Esophagus squamous epithelium (tissue), 5 donors: ENCODE data around the gene DNM3. TPM values are rescaled to one million over a fixed set of nuclear protein-coding genes. Genes with fewer than 3 reads are reported as not detected.

Experiments used
- DNase-seq: peaks from one replicate; lab custom pipeline; 2025; lab: John Stamatoyannopoulos, UW
- H3K27ac ChIP-seq, 4 donors: fragments of 200-600 bp; sonication (generic); one replicate each; pipeline ENCODE4 v1.5.1; 2016 to 2019; ENCODE audit warnings: mild to moderate bottlenecking in 1 of 4
- H3K27me3 ChIP-seq, 4 donors: fragments of 200-600 bp; sonication (generic); 1 replicate in 3 of 4; 2 replicates in 1 of 4; pipeline versions ENCODE4 v1.5.1 to v1.6.0; 2017 to 2021; ENCODE audit warnings: antibody characterized with exemption in 1 of 4
- H3K36me3 ChIP-seq, 3 donors: fragments of 200-600 bp; sonication (generic); one replicate each; pipeline ENCODE4 v1.5.1; 2016 to 2019
- H3K4me1 ChIP-seq, 3 donors: fragments of 200-600 bp; sonication (generic); one replicate each; pipeline ENCODE4 v1.5.1; 2017 to 2019
- H3K4me3 ChIP-seq, 4 donors: fragments of 200-600 bp; sonication (generic); 1 replicate in 3 of 4; 2 replicates in 1 of 4; pipeline ENCODE4 v1.5.1; 2016 to 2019; ENCODE audit warnings: mild to moderate bottlenecking in 2 of 4, moderate library complexity in 1 of 4
- H3K9me3 ChIP-seq, 3 donors: fragments of 200-600 bp; sonication (generic); one replicate each; pipeline ENCODE4 v1.5.1; 2016 to 2019
- CTCF ChIP-seq, 6 experiments: fragments of 450-650 bp in 4 of 6; fragments of 200-600 bp in 2 of 6; sonication (generic) in 2 of 6; IDR thresholded peaks; one replicate each; pipeline ENCODE4 v1.5.1; 2016 to 2019; ENCODE audit warnings: antibody characterized with exemption in 6 of 6, mild to moderate bottlenecking in 4 of 6, moderate library complexity in 4 of 6
- POLR2A ChIP-seq, 4 donors: fragments of 450-650 bp; IDR thresholded peaks; one replicate each; pipeline ENCODE4 v1.6.1; 2017; ENCODE audit warnings: antibody characterized with exemption in 4 of 4, mild to moderate bottlenecking in 4 of 4, moderate library complexity in 3 of 4
- WGBS, 2 donors: methylation state at CpG; one replicate each; pipeline ENCODE4 v1.1.5; 2018; 5-methylcytosine and 5-hydroxymethylcytosine counted together
- intact Hi-C: fragments of 100-400 bp; cut with DNase I; formaldehyde crosslinking; loops from one replicate; pipeline ENCODE4 v1.15.0; 2022
- total RNA-seq, 4 donors: library from RNA; depleted of rRNA; stranded (reverse); fragments of >200 nt; gene quantifications; one replicate each; pipeline ENCODE4 v1.1.0, GENCODE V29; 2016
- donor health status: DM: yes; HTN: yes; CAD: no.

The DNM3 gene
- total RNA-seq, 4 donors from 2014 or later = 0.91 to 3.2 (median 1.8) TPM

- intact Hi-C loops = no loop called here
These were observed 575.3 kb downstream of the DNM3 start for GRCh38 chr1:172416496-172417035.

GRCh38 chr1:172417557-172417956 lies 576.3 kb downstream of the DNM3 start:
- intact Hi-C loops = no loop called here
- TF ChIP-seq POLR2A (IDR thresholded peaks at IDR 0.05) (no peak), CTCF (IDR thresholded peaks at IDR 0.05) (no peak)
- WGBS, 2 donors = 88 to 100% methylated on average over 1 of the region's 1 CpG
- Histone ChIP-seq H3K4me1 (no peaks in the 10 kb centered on the region), H3K36me3 (no peaks in the 10 kb centered on the region), H3K27me3 (no peaks in the 10 kb centered on the region), H3K4me3 (no peak overlapping the region), H3K27ac (no peak overlapping the region), H3K9me3 (no peaks in the 10 kb centered on the region)
- no peak for DNase-seq

More at GRCh38 chr1:172416496-172417035, 575.3 kb downstream of the DNM3 start:
- Histone ChIP-seq H3K36me3 (no peaks in the 10 kb centered on the region), H3K4me1 (no peaks in the 10 kb centered on the region), H3K4me3 (no peak overlapping the region), H3K27me3 (no peaks in the 10 kb centered on the region), H3K27ac (no peak overlapping the region), H3K9me3 (no peaks in the 10 kb centered on the region)
- DNase-seq = no peak
- no peak for TF ChIP-seq POLR2A (IDR thresholded peaks at IDR 0.05)
- TF ChIP-seq CTCF (IDR thresholded peaks at IDR 0.05) = no peak
- 68 to 88% methylated on average over 4 of the region's 4 CpGs for WGBS, 2 donors

- 69 to 85% methylated on average over 1 of the region's 1 CpG for WGBS, 2 donors
- Histone ChIP-seq H3K27me3 (no peaks in the 10 kb centered on the region), H3K9me3 (no peaks in the 10 kb centered on the region), H3K4me1 (no peaks in the 10 kb centered on the region), H3K36me3 (no peaks in the 10 kb centered on the region), H3K4me3 (no peak within 1 kb of the TSS), H3K27ac (no peak within 1 kb of the TSS)
- intact Hi-C loops = no loop called here
- TF ChIP-seq CTCF (IDR thresholded peaks at IDR 0.05) = no peak
- no peak for DNase-seq
These were observed 579.1 kb downstream of the DNM3 start, which contains the start of gene C1orf105 for GRCh38 chr1:172420385-172420784. Gene C1orf105, plus strand, starts transcription at chr1:172420685. Its CDS starts 201 bp downstream, at chr1:172420886.

DNA sequence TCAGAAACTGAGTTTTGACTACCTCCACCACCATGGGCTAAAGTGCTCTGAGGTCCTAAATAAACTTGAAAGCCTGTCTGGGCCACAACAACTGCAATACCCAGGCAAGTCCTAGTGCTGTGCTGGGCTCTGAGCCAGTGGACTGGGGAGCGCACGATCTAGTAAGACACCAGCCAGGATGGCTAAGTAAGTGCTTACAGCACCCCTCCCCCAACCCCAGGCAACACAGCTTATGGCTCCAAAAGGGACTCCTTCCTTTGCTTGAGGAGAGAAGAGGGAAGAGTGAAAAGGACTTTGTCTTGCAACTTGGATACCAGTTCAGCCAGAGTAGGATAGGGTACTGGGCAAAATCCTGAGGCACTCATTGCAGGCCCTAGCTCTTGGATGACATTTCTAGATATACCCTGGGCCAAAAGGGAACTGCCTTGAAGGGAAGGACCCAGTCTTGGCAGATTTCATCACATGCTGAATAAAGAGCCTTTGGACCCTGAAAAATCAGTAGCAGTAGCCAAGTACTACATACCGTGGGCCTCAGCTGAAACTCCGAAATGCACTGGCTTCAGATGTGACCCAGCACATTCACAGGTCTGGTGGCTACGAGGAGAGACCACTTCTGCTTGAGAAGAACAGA lies 580.8 kb downstream of the DNM3 start:
- H3K4me1 ChIP-seq = peaks cover 0 to 2% (median 0%) of the 10 kb centered on the region in 3 donors
- TF ChIP-seq CTCF (IDR thresholded peaks at IDR 0.05) (no peak), POLR2A (IDR thresholded peaks at IDR 0.05) (no peak)
- no peak for DNase-seq
- no peak overlapping the region for H3K27ac ChIP-seq
- intact Hi-C loops = no loop called here
- no peaks in the 10 kb centered on the region for H3K9me3 ChIP-seq
- WGBS, 2 donors = 90 to 93% methylated on average over 3 of the region's 5 CpGs
- H3K4me3 ChIP-seq = no peak overlapping the region
- H3K36me3 ChIP-seq = no peaks in the 10 kb centered on the region
- no peaks in the 10 kb centered on the region for H3K27me3 ChIP-seq

- H3K27me3 ChIP-seq = no peaks in the 10 kb centered on the region
- H3K9me3 ChIP-seq = no peaks in the 10 kb centered on the region
- no peak overlapping the region for H3K27ac ChIP-seq
- 50 to 80% methylated on average over 1 to 2 of the region's 2 CpGs for WGBS, 2 donors
- no peak for DNase-seq
- H3K4me1 ChIP-seq = peaks cover 0 to 3% (median 0%) of the 10 kb centered on the region in 3 donors
- TF ChIP-seq CTCF (IDR thresholded peaks at IDR 0.05) (no peak), POLR2A (IDR thresholded peaks at IDR 0.05) (no peak)
- H3K4me3 ChIP-seq = no peak overlapping the region
- no peaks in the 10 kb centered on the region for H3K36me3 ChIP-seq
- intact Hi-C loops = no loop called here
These were observed 582.0 kb downstream of the DNM3 start for GRCh38 chr1:172423336-172423735.
